ENCODE measurements around the gene LIMS2.

The LIMS2 gene

DNA sequence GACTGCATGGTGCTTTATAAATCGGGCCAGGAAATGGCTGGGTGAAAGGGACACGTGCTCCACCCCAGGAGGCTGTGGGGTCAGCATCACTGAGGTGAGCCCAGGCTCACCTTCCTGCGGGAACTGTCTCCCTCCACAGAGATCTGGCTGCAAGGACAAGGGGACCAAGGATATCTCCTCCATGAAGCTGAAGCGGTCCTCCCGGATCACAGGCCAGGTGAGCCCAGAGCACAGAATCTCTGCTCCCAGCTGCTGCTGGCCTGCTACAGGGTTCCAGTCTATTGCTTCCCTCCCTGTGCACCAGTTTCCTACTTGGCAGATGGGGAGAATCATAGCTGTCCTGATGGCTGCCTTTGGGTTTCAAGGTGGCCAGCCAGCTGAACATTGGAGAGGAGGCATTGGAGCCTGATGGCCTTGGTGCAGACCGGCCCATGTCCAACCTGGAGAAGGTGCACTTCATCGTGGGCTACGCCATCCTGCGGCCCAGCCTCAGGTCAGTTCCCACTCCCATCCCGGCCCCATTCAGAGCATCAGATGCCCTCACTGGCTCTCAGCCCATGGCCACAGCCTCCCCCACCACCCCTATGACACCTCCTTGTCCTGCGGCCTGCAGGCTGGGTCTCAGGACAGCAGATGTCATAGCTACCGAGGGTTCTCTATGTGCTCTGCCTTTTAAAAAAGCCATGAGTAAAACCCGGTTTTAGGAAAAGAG is 63.1 kb downstream of the LIMS2 start:
- TF ChIP-seq, protein P1, sequence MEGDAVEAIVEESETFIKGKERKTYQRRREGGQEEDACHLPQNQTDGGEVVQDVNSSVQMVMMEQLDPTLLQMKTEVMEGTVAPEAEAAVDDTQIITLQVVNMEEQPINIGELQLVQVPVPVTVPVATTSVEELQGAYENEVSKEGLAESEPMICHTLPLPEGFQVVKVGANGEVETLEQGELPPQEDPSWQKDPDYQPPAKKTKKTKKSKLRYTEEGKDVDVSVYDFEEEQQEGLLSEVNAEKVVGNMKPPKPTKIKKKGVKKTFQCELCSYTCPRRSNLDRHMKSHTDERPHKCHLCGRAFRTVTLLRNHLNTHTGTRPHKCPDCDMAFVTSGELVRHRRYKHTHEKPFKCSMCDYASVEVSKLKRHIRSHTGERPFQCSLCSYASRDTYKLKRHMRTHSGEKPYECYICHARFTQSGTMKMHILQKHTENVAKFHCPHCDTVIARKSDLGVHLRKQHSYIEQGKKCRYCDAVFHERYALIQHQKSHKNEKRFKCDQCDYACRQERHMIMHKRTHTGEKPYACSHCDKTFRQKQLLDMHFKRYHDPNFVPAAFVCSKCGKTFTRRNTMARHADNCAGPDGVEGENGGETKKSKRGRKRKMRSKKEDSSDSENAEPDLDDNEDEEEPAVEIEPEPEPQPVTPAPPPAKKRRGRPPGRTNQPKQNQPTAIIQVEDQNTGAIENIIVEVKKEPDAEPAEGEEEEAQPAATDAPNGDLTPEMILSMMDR (conservative IDR thresholded peaks at IDR 0.05) = no peak
- no peak for TF ChIP-seq ZFX (IDR thresholded peaks at IDR 0.05)
- H3K27ac ChIP-seq = no peak overlapping the region

DNA sequence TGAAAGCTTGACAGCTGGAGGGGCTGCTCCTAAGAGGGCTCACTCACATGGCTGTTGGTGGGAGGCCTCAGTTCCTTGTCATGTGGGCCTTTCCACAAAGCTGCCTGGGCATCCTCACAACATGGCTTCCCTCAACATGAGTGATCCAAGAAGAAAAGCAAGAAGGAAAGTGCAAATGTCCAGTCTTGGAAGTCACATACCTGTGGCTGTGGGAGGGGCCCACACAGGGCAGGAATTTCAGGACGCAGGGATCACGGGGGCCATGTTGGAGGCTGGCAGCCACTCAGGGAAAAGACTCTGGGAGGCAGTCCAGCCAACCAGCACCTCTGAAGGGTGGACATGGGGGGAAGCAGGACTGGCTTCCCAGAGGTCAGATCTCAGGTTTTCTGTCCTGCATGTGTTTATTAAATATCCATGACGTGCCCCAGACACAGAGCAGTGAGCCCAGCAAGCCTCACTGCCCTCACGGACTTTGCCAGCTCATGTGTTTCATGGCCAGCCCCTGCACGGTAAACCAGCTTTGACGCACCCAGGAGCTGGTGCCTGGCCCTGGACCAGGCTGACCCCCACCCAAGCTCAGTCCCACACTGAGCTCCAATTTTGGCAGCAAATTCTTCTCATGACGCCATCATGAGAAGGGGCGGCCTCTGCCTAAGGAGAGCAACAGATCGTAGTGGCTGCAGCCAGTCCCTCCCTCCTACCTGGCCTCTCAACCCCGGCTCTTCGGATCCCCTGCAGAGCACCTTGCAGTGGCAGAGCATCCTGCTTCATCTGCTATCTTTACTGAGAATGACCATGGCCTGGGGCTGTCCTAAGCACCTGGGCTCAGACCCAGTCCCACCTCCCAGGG is 64.0 kb downstream of the LIMS2 start:
- no peak overlapping the region for H3K27ac ChIP-seq

DNA sequence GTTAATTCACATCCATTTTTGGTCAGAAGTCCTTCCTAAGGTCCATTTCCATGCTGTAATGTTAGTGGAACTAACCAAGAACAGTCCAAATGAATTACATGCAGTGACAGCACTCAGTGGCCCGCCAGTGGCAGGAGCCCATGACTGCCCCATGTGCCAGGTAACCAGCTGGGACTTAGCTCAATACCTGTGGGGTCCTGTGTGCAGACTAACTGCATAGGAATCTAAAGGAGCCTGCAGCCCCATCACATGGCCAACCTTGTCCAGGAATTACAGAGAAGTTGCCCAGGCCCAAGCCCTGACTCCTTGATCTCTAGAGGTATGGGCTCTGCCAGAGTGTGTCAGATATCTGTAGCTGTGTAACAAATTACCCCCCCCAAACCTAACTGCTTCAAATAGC is 64.8 kb downstream of the LIMS2 start:
- no peak for TF ChIP-seq ZFX (IDR thresholded peaks at IDR 0.05)
- TF ChIP-seq, protein P1 (conservative IDR thresholded peaks at IDR 0.05) = no peak
- no peak overlapping the region for H3K27ac ChIP-seq

More for the DNA sequence above, 64.0 kb downstream of the LIMS2 start:
- TF ChIP-seq ZFX (IDR thresholded peaks at IDR 0.05) = no peak
- TF ChIP-seq, protein P1 (conservative IDR thresholded peaks at IDR 0.05) = no peak

DNA sequence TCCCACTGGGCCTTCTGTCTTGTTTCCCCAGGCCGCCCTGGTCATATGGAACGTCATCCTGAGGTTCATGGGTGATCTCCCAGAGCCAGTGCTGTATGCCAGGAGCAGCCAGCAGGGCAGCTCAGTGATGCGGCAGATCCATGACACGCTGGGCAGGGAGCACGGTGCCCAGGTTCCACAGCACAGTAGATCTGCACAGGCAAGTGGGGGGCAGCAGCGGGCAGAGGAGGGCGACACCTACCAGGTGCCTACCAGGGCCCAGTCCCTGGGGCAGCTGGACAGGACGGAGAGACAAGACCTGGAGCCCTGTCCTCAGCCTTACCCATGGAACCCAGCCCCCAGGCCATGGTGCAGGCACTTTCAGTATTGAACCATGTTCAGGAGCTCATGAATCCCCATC is 65.5 kb downstream of the LIMS2 start:
- TF ChIP-seq, protein P1 (conservative IDR thresholded peaks at IDR 0.05) = no peak
- no peak for TF ChIP-seq ZFX (IDR thresholded peaks at IDR 0.05)
- no peak overlapping the region for H3K27ac ChIP-seq

DNA sequence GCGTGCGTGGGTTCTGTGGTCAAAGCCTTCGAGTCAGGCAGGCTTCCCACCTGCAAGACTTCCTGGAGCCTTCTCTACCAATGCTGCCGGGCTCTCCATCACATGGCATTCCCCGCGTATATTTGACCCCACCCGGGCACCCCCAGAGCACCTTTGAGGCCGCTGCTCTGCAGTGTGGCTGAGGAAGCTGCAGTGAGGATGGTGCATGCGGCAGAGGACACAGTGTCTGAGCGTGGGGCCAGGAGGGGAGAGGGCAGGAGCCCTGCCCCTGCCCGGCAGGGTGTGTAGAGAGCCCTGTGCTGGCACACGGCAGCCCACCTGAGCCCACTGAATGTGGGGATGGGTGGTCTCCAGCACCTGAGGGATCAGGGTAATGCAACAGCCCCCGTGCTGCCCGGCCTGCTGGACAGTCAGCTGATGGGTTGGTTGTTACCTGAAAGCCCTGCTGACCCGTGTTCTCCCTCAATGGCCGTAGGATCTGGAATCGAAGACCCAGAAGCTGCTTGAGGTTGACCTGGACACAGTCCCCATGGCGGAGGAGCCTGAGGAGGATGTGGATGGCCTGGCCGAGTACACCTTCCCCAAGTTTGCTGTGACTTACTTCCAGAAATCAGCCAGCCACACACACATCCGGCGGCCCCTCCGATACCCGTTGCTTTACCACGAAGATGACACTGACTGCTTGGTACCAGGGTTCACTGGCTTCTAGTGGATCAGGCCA is 66.1 kb downstream of the LIMS2 start:
- no peak for TF ChIP-seq ZFX (IDR thresholded peaks at IDR 0.05)
- TF ChIP-seq, protein P1 (conservative IDR thresholded peaks at IDR 0.05) = no peak
- no peak overlapping the region for H3K27ac ChIP-seq

DNA sequence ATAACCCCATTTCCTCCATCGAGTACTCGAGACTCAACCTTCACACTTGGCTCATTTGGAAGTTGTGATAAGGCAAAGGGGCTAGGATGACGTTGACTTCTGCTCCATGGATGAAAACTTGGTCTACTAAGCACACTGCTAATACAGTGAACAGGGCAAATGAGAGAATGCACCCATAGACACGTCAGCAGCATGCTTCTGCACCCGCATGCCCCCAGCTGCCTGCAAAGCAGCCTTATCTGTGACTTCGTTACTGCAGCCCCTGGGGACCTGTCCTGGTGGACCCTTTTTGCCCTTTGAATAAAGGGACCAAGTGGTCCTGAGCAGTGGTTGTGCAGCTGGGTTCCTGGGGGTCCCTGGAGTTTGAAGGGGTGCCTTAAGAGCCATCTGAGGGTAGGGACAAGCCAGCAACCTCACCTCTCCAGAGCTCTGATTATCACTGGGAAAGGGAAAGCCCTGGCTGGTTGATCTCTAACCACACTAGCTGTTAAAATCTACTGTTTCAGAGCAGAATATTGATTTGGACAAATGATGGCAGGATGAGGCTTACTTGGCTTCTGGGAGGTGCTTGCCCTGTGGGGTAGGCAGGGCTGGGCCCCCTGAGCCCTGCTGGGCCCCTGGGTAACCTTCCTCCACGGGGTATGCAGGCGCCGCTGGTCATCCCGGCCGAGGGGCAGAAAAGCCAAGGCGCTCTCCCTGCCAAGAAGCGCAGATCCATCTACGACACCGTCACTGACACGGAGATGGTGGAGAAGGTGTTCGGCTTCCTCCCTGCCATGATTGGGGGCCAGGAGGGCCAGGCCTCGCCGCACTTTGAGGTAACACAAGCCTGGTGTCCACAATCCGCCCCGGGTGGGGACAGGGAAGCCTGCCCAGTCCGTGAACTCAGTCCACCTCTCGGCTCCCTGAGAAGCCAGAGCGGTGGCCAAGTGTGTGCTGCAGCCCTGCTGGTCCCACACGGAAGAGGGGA is 67.0 kb downstream of the LIMS2 start:
- TF ChIP-seq, protein P1 (conservative IDR thresholded peaks at IDR 0.05) = no peak
- TF ChIP-seq ZFX (IDR thresholded peaks at IDR 0.05) = no peak
- no peak overlapping the region for H3K27ac ChIP-seq
